Sigmoid colon (tissue), 7 donors: ENCODE results near the gene MYO3A. TPM values are rescaled to one million over a fixed set of nuclear protein-coding genes. Genes with fewer than 3 reads are reported as not detected.

Experiments
- DNase-seq: peaks from one replicate; pipeline ENCODE4 v3.0.0-alpha.2; 2019
- H3K27ac ChIP-seq, 4 donors: fragments of 200-600 bp; sonication (generic); one replicate each; pipeline ENCODE4 v1.5.1; 2016 to 2019; ENCODE audit warnings: mild to moderate bottlenecking in 1 of 4
- H3K27me3 ChIP-seq, 3 donors: fragments of 200-600 bp; sonication (generic); one replicate each; pipeline ENCODE4 v1.5.1; 2019; ENCODE audit warnings: mild to moderate bottlenecking in 1 of 3
- H3K36me3 ChIP-seq, 4 donors: fragments of 200-600 bp; sonication (generic); one replicate each; pipeline ENCODE4 v1.5.1; 2016 to 2019
- H3K4me1 ChIP-seq, 4 donors: fragments of 200-600 bp; sonication (generic); one replicate each; pipeline ENCODE4 v1.5.1; 2017 to 2019
- H3K4me3 ChIP-seq, 4 donors: fragments of 200-600 bp; sonication (generic); one replicate each; pipeline ENCODE4 v1.5.1; 2017 to 2019; ENCODE audit warnings: mild to moderate bottlenecking in 2 of 4, moderate library complexity in 1 of 4
- H3K9me3 ChIP-seq, 4 donors: fragments of 200-600 bp in 3 of 4; sonication (generic) in 3 of 4; one replicate each; pipeline versions ENCODE4 v1.5.1 to v1.6.1; 2013 to 2019
- EP300 ChIP-seq, 4 donors: sonication (generic); formaldehyde crosslinking; IDR thresholded peaks; one replicate each; pipeline ENCODE4 v1.6.1; 2017; ENCODE audit warnings: antibody characterized with exemption in 4 of 4
- POLR2A ChIP-seq, 2 donors: fragments of 450-650 bp; IDR thresholded peaks; one replicate each; pipeline ENCODE4 v1.6.1; 2016; ENCODE audit warnings: antibody characterized with exemption in 2 of 2, mild to moderate bottlenecking in 2 of 2, moderate library complexity in 2 of 2
- POLR2AphosphoS5 ChIP-seq, 4 donors: sonication (generic); formaldehyde crosslinking; IDR thresholded peaks; one replicate each; pipeline ENCODE4 v1.6.1; 2017; ENCODE audit warnings: antibody characterized with exemption in 4 of 4
- WGBS, 2 donors: extraction: QIAGEN DNeasy Blood & Tissue Kit; methylation state at CpG; one replicate each; pipeline ENCODE4 v1.1.7; 2013; 5-methylcytosine and 5-hydroxymethylcytosine counted together
- intact Hi-C: fragments of 100-400 bp; cut with DNase I; formaldehyde crosslinking; loops from one replicate; pipeline ENCODE4 v1.15.1; 2023
- polyA plus RNA-seq, 3 donors: library from polyadenylated mRNA; stranded (reverse); fragments of 200-250 nt; gene quantifications; one replicate each; pipeline ENCODE4 v1.2.3, GENCODE V29; 2013
- total RNA-seq, 4 donors: library from RNA; depleted of rRNA; stranded (reverse); fragments of >200 nt; gene quantifications; one replicate each; pipeline ENCODE4 v1.1.0, GENCODE V29; 2016
- TF ChIP-seq, protein P1 (sequence below), 4 experiments: fragments of 450-650 bp in 3 of 4; fragments of 200-600 bp in 1 of 4; IDR thresholded peaks; one replicate each; pipeline ENCODE4 v1.5.1; 2016 to 2019; ENCODE audit warnings: antibody characterized with exemption in 4 of 4, mild to moderate bottlenecking in 3 of 4, moderate library complexity in 2 of 4
- donor health status: healthy with polysubstance abuse.
- donor health status: Bipolar disorder and iron deficiency.
- donor health status: healthy.

Gene MYO3A
- total and polyA plus RNA-seq, 7 donors = 0.33 to 0.71 (median 0.54) TPM; not detected in 4

DNA sequence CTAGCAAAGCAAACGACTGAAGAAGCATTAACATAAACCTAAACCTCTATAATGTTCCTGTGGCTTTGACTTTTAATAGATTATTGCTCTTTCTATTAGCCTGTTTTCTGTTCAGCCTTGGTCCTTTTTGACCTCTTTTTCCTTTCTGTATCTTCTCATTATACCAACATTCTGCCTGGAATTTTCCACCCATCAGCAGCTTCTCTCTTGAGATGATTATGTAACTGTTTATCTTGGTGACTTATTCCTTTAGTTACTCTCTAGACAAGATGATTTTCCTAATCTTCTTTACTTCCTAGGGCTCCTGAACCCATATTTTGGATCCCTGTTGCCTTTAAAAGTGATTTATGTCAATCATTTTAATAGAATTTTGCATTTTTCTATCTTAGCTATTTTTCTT is 81.1 kb downstream of the MYO3A start:
- no peaks in the 10 kb centered on the region for H3K27me3 ChIP-seq
- no peak for DNase-seq
- H3K4me1 ChIP-seq = no peaks in the 10 kb centered on the region
- TF ChIP-seq, protein P1, sequence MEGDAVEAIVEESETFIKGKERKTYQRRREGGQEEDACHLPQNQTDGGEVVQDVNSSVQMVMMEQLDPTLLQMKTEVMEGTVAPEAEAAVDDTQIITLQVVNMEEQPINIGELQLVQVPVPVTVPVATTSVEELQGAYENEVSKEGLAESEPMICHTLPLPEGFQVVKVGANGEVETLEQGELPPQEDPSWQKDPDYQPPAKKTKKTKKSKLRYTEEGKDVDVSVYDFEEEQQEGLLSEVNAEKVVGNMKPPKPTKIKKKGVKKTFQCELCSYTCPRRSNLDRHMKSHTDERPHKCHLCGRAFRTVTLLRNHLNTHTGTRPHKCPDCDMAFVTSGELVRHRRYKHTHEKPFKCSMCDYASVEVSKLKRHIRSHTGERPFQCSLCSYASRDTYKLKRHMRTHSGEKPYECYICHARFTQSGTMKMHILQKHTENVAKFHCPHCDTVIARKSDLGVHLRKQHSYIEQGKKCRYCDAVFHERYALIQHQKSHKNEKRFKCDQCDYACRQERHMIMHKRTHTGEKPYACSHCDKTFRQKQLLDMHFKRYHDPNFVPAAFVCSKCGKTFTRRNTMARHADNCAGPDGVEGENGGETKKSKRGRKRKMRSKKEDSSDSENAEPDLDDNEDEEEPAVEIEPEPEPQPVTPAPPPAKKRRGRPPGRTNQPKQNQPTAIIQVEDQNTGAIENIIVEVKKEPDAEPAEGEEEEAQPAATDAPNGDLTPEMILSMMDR (IDR thresholded peaks at IDR 0.05) = no peak
- TF ChIP-seq EP300 (IDR thresholded peaks at IDR 0.05) (no peak), POLR2AphosphoS5 (IDR thresholded peaks at IDR 0.05) (no peak)
- no peak overlapping the region for H3K27ac ChIP-seq
- no peak overlapping the region for H3K4me3 ChIP-seq
- H3K9me3 ChIP-seq = peaks cover 0 to 2% (median 0%) of the 10 kb centered on the region in 4 donors
- WGBS, 2 donors = 47 to 48% methylated on average over 1 of the region's 1 CpG
- intact Hi-C loops = no loop called here
- no peaks in the 10 kb centered on the region for H3K36me3 ChIP-seq

DNA sequence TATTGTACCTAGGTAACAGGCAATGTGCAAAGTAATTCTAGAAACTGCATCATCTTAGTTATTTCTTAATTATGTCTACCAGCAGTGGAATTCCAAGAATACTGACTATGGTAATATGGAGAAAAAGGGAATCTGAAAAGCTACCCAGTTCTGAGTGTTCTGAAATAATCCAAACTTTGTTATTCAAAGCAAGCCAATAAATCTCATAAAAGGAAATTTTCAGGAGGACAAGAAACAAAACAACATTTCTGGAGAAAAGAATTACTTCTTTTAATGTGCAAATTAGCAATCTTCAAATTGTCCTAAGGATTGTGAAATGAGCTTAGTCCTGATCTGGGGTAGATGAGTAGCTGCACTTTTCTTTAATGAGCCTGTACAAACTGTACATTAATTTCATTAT is 88.8 kb downstream of the MYO3A start:
- H3K9me3 ChIP-seq = peaks cover 0 to 2% (median 0%) of the 10 kb centered on the region in 4 donors
- H3K4me3 ChIP-seq = no peak overlapping the region
- intact Hi-C loops = no loop called here
- H3K36me3 ChIP-seq = no peaks in the 10 kb centered on the region
- H3K27me3 ChIP-seq = no peaks in the 10 kb centered on the region
- no peaks in the 10 kb centered on the region for H3K4me1 ChIP-seq
- TF ChIP-seq, protein P1 (IDR thresholded peaks at IDR 0.05) = no peak
- TF ChIP-seq EP300 (IDR thresholded peaks at IDR 0.05) (no peak), POLR2A (IDR thresholded peaks at IDR 0.05) (no peak), POLR2AphosphoS5 (IDR thresholded peaks at IDR 0.05) (no peak)
- no peak for DNase-seq
- no peak overlapping the region for H3K27ac ChIP-seq

DNA sequence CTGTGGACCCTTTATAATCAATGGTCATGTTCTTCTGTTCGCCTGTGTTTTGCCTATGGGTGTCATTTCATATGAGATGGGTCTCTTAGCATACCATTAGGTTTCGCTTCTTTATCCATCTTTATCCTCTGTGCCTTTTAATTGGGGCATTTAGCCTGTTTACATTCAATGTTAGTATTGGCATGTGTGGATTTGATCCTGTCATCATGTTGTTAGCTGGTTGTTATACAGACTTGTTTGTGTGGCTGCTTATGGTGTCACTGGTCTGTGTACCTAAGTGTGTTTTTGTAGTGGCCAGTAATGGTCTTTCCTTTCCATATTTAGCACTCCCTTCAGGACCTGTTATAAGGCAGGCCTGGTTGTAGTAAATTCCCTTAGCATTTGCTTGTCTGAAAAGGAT is 90.3 kb downstream of the MYO3A start:
- TF ChIP-seq, protein P1 (IDR thresholded peaks at IDR 0.05) = no peak
- no peak for TF ChIP-seq POLR2A (IDR thresholded peaks at IDR 0.05)
- TF ChIP-seq POLR2AphosphoS5 (IDR thresholded peaks at IDR 0.05) = no peak
- no peak for TF ChIP-seq EP300 (IDR thresholded peaks at IDR 0.05)
- Histone ChIP-seq H3K27me3 (no peaks in the 10 kb centered on the region), H3K4me3 (no peak overlapping the region), H3K4me1 (no peaks in the 10 kb centered on the region), H3K27ac (no peak overlapping the region), H3K36me3 (no peaks in the 10 kb centered on the region), H3K9me3 (peaks cover 0 to 2% (median 0%) of the 10 kb centered on the region in 4 donors)
- WGBS, 2 donors = 91 to 92% methylated on average over 2 of the region's 2 CpGs
- intact Hi-C loops = no loop called here
- DNase-seq = no peak

DNA sequence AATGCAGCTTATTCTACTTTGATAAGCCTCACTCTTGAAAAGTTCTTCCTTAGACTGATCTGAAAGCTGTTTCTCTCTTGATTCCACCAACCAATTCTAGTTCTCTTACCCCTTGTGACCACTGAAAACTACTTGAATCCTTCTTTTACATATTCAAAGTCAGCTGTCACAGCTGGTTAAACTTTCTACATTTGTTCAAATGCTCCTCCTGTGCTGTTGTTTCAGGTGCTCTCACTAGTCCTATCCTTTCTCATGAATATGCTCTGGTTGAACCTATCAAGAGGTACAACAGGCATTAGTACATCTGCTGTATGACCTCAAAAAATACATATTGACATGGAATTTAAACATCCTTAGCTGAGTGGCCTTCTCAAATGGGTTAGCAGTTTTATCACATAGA is 91.5 kb downstream of the MYO3A start:
- Histone ChIP-seq H3K9me3 (peaks cover 0 to 2% (median 0%) of the 10 kb centered on the region in 4 donors), H3K4me1 (no peaks in the 10 kb centered on the region), H3K27me3 (no peaks in the 10 kb centered on the region), H3K27ac (no peak overlapping the region), H3K36me3 (no peaks in the 10 kb centered on the region), H3K4me3 (no peak overlapping the region)
- intact Hi-C loops = no loop called here
- TF ChIP-seq POLR2AphosphoS5 (IDR thresholded peaks at IDR 0.05) = no peak
- no peak for DNase-seq

DNA sequence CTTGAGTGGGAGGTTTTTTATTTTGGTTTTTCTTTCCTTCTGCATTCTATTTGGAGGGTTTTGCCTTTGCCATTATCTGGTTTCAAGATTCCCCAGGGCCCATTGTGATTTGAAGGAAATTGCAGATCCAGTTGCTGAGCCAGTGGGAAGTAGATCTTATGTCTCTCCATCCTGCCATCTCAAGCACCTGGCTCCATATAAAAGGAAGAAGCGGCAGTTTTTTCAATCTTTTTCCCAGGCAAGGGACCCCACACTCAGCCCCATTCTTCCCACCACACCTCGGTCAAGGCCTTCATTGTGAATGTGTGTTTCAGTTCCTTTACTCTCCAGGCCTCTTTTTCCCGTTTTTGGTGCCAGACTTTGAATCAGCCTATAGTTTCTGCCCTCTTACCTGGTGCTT is 95.8 kb downstream of the MYO3A start:
- intact Hi-C loops = no loop called here
- TF ChIP-seq POLR2AphosphoS5 (IDR thresholded peaks at IDR 0.05) = no peak
- TF ChIP-seq, protein P1 (IDR thresholded peaks at IDR 0.05) = no peak
- TF ChIP-seq POLR2A (IDR thresholded peaks at IDR 0.05) = no peak
- TF ChIP-seq EP300 (IDR thresholded peaks at IDR 0.05) = no peak
- Histone ChIP-seq H3K4me3 (no peak overlapping the region), H3K9me3 (no peaks in the 10 kb centered on the region), H3K4me1 (no peaks in the 10 kb centered on the region), H3K27ac (no peak overlapping the region), H3K27me3 (no peaks in the 10 kb centered on the region), H3K36me3 (no peaks in the 10 kb centered on the region)
- DNase-seq = no peak
- 62 to 76% methylated on average over 3 of the region's 3 CpGs for WGBS, 2 donors
